RPMI7951 (cell line): ENCODE results near the gene EREG. TPM values are rescaled to one million over a fixed set of nuclear protein-coding genes. Genes with fewer than 3 reads are reported as not detected.
"Not testable (repeated sequence)": the region's sequence is repeated elsewhere in the genome, so short reads cannot be mapped to it uniquely, and the experiment has no call there.

Source experiments
- DNase-seq: peaks from one replicate; pipeline ENCODE4 v3.0.0-alpha.2; 2012; ENCODE audit warnings: low read depth
- total RNA-seq: library from RNA; depleted of rRNA; stranded (reverse); fragments of >200 nt; shearing (Covaris generic); gene quantifications from 2 replicates; pipeline ENCODE4 v1.2.3, GENCODE V29; 2014

The EREG gene
- total RNA-seq, 1 experiment from 2014 or later = 46.3 TPM

- no peak for DNase-seq
Measured at GRCh38 chr4:74389494-74389893, 24.5 kb downstream of the EREG start.

GRCh38 chr4:74390677-74391076 is 25.7 kb downstream of the EREG start:
- DNase-seq = no peak

- no peak for DNase-seq
Measured at GRCh38 chr4:74391346-74391745, 26.4 kb downstream of the EREG start.

- peak; percentile 65 for DNase-seq
Measured at GRCh38 chr4:74391890-74392475, 27.0 kb downstream of the EREG start.

GRCh38 chr4:74394476-74395136 is 29.7 kb downstream of the EREG start:
- peak; percentile 95 for DNase-seq

- peak; percentile 66 for DNase-seq
Measured at GRCh38 chr4:74395633-74396032, 30.7 kb downstream of the EREG start.

- peak; percentile 46 for DNase-seq
Measured at GRCh38 chr4:74397748-74398426, 32.9 kb downstream of the EREG start.

GRCh38 chr4:74398894-74399589 is 34.1 kb downstream of the EREG start:
- not testable (repeated sequence) for DNase-seq

- peak; percentile 59 for DNase-seq
Measured at GRCh38 chr4:74400395-74400794, 35.5 kb downstream of the EREG start.

GRCh38 chr4:74402692-74403456 is 37.9 kb downstream of the EREG start:
- no peak for DNase-seq

- DNase-seq = no peak
Measured at GRCh38 chr4:74407891-74408290, 42.9 kb downstream of the EREG start.

GRCh38 chr4:74408639-74409038 is 43.7 kb downstream of the EREG start:
- DNase-seq = peak; percentile 36

GRCh38 chr4:74410272-74410671 is 45.3 kb downstream of the EREG start:
- DNase-seq = no peak

GRCh38 chr4:74412225-74412624 is 47.3 kb downstream of the EREG start:
- DNase-seq = no peak

GRCh38 chr4:74413265-74413664 is 48.3 kb downstream of the EREG start:
- no peak for DNase-seq

GRCh38 chr4:74414149-74414809 is 49.3 kb downstream of the EREG start:
- DNase-seq = no peak

GRCh38 chr4:74415602-74416300 is 50.8 kb downstream of the EREG start:
- no peak for DNase-seq

- DNase-seq = peak; percentile 91
Measured at GRCh38 chr4:74418063-74418670, 53.2 kb downstream of the EREG start.

- DNase-seq = no peak
Measured at GRCh38 chr4:74420863-74421262, 55.9 kb downstream of the EREG start.

- DNase-seq = peak; percentile 49
Measured at GRCh38 chr4:74423104-74423503, 58.2 kb downstream of the EREG start.
